GM19025 (cell line): ENCODE results near the gene VTI1A.
"Not testable (repeated sequence)": the region's sequence is repeated elsewhere in the genome, so short reads cannot be mapped to it uniquely, and the experiment has no call there.

Experiments
- ATAC-seq: cut with Tn5 transposase; IDR thresholded peaks from one replicate; pipeline ENCODE4 v1.9.1; 2021; ENCODE audit warnings: mild to moderate bottlenecking, low read depth, moderate library complexity; ENCODE audit not compliant: unreplicated experiment

VTI1A gene

DNA sequence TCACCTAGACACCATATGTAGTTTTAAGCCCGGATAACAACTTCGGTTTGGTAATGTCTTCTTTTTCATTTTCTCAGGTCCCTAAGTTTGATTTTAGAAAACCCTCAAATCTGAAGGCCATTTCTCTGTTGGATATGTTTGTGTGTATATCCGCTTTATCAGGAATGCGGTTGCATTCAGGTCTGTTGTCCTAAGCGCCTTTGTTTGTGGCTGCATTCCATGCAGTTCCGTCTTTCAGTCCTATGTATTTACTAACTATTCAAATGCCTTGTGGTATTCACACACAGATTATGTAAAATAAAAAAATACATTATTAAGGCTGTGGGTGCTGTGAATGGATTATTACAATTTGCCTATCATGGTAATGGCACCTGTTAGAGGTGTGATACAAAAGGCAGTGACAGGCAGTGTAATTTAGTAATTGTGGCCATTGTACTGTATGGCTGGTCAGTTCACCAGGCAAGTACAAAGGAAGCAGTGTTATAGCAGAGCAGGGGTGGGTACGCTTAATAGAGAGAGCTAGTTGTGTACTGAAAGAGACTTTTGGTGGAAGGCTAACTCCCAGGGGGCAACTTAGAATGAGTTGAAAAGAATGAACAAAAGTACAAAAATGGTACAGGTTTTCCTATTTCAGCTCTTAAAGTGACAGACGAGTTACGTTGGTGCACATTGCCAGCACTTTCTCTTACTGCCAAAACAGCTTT, 136.4 kb downstream of the VTI1A start:
- no peak for ATAC-seq

DNA sequence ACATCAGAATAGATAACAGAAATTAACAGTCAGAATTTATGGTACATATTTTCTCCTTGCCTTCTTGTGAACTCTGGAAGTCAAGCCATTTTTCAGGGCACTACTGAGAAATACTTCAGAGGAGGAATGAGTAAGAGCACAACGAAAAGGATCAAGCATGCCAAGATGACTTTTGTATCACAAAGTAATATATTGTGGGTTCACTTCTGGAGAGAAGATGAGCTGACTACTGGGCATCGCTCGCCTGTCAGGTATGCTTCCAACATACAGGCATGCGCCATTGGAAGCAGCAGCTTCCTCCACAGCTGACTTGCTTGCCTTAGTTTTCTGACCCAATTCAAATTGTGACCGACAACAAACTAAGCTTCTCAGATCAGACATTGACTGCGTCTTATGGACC, 137.3 kb downstream of the VTI1A start:
- ATAC-seq, result no peak

DNA sequence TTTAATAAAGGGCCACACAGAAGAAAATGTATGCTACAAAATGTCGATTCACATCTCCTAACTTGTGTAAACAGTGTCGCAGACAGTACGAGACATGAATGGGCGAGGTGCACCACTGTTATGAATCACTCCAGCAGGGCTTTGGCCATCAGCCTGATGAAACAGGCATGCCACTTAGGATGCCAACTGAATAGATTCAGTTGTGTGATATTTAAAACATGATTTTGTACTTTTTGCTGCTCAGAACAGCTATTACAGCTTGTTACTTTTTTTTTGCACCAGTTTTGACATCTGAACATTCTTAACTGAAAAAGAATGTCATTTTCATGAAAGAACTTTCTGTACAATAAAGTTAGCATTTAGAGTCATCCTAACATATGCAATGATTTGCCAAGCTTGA, 138.1 kb downstream of the VTI1A start:
- ATAC-seq, result no peak

DNA sequence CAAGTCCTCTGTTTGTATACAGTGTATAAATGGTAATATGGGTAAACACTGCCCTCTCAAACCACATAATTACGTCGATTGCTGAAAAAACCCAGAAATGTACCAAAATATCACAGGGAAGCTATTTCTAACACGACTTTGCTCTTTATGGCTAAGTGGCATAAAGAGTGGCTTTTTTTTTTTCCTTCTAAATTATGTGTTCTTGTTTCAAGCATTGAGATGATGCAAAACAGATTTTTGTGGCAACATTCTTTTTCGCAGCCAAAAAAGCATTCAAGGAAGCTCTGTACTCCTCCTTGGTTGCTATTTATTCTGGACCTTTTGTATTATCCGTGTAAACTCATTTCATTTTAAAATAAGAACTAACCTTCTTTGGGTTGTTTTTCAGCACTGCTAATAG, 138.9 kb downstream of the VTI1A start:
- ATAC-seq, result no peak

DNA sequence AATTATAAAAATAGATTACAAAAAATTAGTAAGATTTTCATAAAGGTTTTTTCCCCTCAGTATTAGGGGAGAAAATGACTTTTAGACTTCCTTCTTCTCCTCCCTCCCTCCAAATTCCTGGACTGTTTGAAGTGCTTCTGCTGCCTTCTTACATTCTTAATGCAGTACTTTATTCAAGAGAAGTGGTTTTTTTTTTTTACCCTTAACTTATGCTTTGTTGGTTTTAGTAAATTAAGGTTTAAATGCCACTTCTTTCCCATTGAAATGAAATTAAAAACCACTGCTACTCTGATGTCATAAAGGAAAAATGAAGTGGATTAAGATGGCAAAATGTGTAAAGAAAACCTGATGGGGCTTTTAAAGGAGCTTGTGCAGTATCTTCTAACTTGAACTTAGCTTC, 140.7 kb downstream of the VTI1A start:
- no peak for ATAC-seq

DNA sequence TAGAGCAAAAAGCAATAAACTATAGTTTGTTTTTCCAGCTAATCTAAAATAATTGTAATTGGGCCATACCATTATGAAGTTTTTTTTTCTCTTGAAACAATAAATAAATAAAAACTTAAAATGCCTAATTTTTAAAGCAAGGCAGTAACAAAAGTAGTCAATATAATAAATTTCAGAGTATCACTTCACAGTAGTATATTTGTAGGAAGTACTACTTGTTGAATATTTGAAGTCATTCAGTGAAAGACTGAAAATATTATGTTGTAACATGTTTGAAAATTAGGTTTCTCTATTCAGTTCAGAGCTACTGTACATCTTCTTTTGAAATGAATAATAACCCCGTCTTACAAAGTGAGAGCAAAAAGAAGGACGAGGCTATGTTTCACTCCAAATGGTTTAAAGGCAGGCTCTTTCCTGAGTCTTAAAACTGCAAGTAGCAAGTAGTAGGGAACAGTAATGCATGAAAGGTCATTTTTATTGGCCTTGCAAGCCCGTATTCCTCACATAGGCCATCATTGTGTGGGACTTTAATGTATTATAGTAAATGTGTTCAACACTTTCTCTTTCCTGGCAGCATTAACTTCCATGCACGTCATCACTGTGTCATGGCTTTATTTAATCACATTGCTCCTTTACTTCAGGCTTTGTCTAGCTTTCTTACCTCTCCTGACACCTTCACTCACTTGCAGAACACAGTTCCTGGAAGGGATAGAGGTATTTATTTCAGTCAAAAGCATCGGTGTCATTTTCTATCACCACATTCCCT, 141.4 kb downstream of the VTI1A start:
- no peak for ATAC-seq

DNA sequence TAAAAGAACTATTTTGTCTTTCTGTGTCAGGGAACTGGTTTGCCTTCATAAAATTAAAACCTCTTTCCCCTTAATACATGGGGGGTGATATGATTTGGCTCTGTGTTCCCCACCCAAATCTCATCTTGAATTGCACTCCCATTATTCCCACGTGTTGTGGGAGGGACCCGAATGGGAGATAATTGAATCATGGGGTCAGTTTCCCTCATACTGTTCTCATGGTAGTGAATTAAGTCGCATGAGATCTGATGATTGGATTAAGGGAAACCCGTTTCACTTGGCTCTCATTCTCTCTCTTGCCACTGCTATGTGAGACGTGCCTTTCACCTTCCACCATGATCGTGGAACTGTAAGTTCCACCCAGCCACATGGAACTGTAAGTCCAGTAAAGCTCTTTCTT, 142.1 kb downstream of the VTI1A start:
- no peak for ATAC-seq

DNA sequence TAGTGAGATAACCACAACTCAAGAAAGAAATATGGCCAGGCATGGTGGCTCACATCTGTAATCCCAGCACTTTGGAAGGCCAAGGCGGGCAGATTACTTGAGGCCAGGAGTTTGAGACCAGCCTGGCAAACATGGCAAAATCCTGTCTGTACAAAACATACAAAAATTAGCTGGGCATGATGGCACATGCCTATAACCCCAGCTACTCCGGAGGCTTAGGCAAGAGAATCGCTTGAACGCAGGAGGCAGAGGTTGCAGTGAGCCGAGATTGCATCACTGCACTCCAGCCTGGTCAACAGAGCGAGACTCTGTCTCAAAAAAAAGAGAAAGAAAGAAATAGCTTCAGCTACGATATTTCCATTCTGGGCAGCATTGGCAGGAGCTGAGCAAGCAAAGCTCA, 143.8 kb downstream of the VTI1A start:
- ATAC-seq, result not testable (repeated sequence)

DNA sequence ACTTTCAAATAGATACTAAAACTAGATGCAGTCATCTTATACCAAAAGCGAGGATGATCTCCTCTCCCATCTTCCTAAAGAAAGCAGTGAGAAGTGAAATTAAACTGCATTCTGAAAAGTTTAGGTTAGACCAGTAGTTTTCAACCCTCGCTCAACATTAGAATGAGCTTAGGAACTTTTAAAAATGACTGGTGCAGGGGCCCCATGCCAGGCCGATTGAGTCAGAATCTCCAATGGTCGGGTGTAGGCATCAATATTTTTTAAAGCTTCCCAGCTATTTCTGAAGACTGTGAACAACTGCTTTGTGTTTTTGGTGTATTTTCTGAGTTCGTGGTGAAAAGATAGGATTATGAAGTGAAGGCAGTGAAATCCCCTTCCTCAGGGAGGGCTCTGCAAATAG, 146.0 kb downstream of the VTI1A start:
- no peak for ATAC-seq

DNA sequence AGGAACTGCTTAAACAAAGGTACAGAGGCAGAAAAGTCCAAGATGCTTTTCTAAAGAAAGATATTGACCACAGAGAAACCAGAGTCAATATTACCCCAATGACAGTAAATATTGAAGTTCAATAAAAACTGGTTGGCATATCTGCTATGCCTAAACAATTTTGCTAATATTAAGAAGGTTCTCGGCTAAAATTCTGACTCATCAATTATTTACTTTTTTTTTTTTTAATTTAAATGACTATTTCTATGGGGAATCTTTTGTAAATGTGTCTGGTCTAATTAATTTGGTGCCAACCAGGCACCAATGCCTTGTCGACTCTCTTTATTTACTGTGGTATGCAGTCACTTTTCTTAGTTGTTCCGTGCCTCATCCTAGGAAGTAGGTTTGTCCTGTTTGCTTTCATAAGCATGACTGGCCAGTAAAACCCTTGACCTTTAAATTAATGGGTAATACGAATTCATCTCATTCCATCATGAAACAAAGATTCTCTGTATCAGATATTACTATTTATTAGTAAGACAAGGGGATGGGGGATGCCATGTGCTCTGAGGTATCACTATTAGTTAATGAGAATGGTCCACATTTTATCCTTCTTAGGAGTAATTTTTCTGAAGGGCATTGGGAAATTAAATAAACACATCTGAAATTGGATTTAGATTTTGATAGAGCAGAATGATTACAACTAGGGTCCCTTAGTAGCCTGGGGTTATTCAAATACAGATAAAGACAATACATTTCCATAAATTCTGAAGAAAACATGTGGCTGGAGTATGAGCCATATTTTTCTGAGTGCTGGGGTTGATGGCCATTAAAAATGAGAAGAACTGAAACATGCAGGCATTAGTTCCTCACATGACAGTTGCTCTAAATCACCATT, 154.4 kb downstream of the VTI1A start:
- ATAC-seq, result no peak

DNA sequence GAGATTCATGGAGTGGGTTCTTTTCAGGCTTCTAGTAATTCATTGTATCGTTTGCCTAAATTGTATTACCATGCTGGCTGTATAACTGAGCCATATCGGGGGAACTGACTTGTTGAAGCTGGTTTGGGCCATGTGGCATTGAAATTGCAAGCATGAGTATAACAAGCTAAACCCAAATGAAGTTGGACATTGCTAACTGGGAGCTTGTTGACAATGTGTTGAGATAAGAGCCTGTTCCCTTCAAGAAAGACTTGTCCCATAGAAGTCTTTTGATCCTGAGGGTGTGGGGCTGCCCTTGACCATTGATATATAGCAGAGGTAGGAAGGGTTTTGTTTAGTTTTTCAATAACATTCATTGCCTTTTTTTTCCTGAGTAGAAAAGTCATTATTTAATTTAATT, 156.0 kb downstream of the VTI1A start:
- no peak for ATAC-seq

DNA sequence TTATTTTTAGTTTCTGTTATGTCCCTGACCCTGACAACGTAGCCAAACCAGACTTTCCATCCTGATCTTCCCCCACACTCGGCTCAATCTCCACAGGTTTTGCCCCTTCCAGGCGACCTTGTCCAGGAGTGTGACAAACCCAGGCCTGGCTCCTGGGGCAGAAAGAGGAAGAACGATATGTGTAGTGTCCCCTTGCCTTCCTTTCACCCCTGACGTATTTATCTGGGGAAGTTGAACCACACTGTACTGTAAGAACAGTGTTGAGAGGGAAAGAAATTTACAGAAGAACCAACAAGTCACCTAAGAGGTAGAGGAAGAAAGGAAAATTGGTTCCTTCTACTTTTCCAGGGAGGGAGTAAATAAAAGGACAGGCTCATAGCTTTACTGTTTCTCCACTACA, 158.0 kb downstream of the VTI1A start:
- ATAC-seq, result no peak

DNA sequence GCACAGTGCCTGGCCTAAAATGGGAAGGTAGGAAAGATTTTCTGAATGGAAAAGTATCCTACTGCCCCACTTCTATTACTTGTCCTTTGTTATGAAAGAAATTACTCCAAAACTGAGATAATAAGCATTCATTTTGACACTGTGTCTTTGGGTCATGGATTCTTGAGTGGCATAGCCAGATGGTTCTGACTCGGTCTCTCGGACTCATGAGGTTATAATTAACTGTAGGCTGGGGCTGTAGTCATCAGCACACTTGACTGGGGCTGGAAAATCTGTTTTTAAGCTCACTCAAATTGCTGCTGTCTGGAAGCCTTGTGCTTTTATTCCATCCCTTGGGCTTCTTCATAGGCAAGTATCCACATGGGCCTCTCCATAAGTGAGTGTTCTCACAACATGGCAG, 160.5 kb downstream of the VTI1A start:
- ATAC-seq, result no peak

DNA sequence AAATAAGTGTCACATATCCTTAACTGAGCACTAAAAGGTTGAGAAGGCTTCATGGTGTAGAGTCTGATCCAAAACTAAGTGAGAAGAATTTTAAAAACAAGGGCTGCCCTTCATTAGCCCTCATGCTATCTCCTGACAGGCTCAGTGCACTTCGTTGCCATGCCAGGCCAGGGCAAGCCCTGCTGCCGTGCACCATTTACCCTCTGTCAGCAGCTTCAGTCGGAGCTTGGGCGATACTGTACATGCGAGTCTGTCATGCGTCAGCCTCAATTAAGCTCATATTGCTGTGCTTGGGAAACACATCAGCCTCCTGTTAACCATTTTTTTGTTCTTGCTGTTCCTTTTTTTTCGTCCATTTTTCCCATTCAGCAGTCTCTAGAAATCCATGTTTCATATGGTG, 166.6 kb downstream of the VTI1A start:
- ATAC-seq, result no peak

DNA sequence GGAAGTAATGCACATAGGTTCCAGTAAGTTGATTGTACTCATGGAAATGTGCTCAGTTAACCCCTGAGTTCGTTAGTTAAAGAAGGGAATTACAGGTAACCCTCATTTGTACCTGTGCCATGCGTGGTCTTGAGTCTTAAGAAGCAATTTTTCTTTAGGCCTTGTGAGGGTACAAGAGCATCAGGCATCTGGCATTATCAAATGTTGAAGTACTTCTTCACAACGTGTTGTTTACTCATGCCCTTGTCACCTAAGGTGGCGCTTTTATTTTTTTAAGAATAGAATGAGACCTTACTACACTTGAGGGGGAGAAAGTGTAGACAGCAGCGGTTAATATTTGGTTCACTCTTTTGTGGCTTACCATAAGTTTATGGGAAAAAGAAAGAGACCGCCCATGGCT, 167.1 kb downstream of the VTI1A start:
- no peak for ATAC-seq

DNA sequence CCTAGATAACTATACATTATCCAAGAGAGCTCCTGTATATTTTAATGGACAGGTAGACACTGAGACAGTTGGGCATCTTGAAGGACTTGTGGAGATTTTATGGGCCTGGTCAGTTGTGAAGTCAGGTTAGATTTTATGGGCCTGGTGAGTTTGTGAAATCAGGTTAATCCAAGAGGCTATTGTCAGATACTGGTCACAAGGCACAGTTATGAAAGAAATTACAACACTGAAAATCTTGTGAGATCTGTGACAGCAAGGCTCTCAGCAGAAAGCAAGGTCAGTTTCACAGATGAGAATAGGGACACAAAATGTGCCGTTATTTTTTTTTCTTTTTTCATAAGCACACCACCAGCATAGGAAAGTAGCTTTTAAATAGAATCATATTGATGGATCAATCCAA, 167.6 kb downstream of the VTI1A start:
- no peak for ATAC-seq

DNA sequence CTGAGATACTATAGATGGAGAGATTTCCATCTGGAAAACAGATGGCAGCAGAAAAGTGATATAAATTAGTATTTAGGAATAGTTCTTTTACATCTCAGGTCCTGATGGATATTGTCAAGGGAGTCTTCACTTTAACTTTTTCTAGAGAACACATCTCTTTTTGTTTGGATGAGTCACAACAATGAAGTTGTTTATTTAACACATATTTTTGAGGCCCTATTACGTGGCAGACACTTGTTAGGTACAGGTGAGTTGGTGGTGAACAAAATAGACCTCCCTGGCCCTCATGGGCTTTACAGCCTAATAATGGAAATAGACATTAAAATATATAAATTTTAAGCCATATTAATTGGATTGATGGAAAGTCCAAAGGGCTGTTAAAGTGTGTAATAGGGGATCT, 168.3 kb downstream of the VTI1A start:
- ATAC-seq, result no peak

DNA sequence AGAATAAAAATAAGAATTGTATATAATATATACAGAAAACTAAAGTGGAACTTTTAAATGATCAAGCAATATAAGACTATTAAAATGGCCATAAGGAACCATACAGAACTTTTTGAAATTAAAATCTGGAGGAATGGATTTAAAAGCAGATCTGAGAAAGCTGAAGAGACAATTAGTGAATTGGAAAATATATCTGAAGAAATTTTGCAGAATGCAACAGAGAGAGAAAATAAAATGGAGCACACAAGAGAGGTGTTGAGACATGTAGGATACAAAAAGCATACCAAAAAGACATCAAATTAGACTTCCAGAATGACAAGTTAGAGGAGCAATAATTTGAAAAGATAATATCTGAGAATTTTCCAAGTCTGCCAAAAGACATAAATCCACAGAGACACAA, 169.6 kb downstream of the VTI1A start:
- no peak for ATAC-seq

DNA sequence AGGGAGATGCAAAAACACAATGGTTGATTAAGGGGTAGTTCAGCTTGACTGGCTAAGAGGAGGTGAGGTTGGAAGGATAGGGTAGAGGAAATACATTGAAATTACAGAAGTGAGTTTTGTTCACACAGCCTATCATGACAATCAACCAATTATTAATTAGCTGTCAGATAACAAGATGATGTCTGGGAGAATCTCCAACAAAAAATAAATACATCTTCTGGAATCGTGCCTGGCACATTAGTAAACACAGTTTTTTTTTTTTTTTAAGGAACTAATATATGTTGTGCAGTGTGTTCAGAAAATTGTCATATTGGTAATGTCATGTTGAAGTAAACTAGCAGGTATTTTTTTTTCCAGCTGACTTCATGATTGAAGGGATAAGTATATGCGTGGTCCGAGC, 171.8 kb downstream of the VTI1A start:
- no peak for ATAC-seq

DNA sequence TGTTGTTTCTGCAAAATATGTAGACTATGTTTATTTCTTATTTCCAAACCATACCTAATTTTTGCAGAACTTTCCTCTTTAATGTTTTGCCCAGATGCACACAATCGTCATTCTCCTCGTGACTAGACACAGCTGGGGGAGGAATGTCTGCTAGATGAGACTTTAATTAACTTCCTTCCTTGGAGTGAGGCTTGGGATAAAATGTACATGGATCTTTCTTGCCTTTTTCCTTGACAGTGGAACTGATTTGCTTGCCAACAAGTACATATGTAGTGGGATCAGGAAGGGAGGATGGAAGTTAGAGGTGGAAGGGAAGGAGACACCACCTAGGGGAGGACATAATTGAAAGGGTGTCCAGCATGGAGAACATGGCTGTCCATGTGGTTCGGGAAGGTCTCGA, 172.5 kb downstream of the VTI1A start:
- no peak for ATAC-seq

DNA sequence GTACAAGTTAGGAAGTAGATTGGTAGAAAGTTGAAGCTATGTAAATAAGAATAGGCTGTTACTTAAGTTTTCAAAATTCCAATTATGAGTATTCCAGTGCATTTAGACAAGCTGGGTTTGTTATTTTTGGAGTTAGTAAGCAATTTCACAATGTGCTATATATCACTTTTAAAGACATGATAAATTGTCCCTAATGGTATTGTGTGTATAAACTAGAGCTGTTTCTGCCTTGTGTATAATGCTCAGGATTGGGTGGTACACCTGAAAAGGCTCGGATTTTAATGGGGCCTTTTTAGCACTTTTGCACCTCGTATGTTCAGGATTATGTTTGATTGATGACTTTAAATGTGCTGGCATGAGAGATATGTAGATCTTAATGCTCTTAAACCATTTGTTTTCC, 175.8 kb downstream of the VTI1A start:
- no peak for ATAC-seq
